Neural cell (in vitro differentiated cells): ENCODE measurements around the gene TLE3.

ENCODE experiments used
- EP300 ChIP-seq: fragments of 450-650 bp; conservative IDR thresholded peaks from 2 replicates; pipeline ENCODE4 v1.6.1; 2014; ENCODE audit warnings: antibody characterized with exemption, mild to moderate bottlenecking, moderate library complexity; ENCODE audit not compliant: poor library complexity, severe bottlenecking
- EZH2 ChIP-seq: fragments of 200-600, 300-800 bp; shearing (Covaris generic), sonication (generic); IDR thresholded peaks from 2 replicates; pipeline ENCODE4 v1.6.1; 2014; ENCODE audit warnings: antibody characterized with exemption, low read length, borderline replicate concordance, mild to moderate bottlenecking; ENCODE audit not compliant: insufficient read depth, poor library complexity, severe bottlenecking
- MXI1 ChIP-seq: fragments of 450-650 bp; conservative IDR thresholded peaks from 2 replicates; pipeline ENCODE4 v1.6.1; 2014; ENCODE audit warnings: antibody characterized with exemption, mild to moderate bottlenecking; ENCODE audit not compliant: poor library complexity, severe bottlenecking
- POLR2AphosphoS5 ChIP-seq: IDR thresholded peaks from 2 replicates; pipeline ENCODE4 v1.6.1; 2012
- RAD21 ChIP-seq: fragments of 450-650 bp; conservative IDR thresholded peaks from 2 replicates; pipeline ENCODE4 v1.6.1; 2014; ENCODE audit warnings: antibody characterized with exemption, mild to moderate bottlenecking, moderate library complexity
- TAF1 ChIP-seq: IDR thresholded peaks from 2 replicates; pipeline ENCODE4 v1.6.1; 2012; ENCODE audit warnings: low read depth
- TF ChIP-seq, protein P1 (sequence below): IDR thresholded peaks from 2 replicates; pipeline ENCODE4 v1.6.1; 2012; ENCODE audit warnings: borderline replicate concordance
- TF ChIP-seq, protein P2 (sequence below): fragments of 450-650 bp; IDR thresholded peaks from 2 replicates; pipeline ENCODE4 v1.5.1; 2014; ENCODE audit warnings: antibody characterized with exemption, mild to moderate bottlenecking, moderate library complexity; ENCODE audit not compliant: poor library complexity, severe bottlenecking

DNA sequence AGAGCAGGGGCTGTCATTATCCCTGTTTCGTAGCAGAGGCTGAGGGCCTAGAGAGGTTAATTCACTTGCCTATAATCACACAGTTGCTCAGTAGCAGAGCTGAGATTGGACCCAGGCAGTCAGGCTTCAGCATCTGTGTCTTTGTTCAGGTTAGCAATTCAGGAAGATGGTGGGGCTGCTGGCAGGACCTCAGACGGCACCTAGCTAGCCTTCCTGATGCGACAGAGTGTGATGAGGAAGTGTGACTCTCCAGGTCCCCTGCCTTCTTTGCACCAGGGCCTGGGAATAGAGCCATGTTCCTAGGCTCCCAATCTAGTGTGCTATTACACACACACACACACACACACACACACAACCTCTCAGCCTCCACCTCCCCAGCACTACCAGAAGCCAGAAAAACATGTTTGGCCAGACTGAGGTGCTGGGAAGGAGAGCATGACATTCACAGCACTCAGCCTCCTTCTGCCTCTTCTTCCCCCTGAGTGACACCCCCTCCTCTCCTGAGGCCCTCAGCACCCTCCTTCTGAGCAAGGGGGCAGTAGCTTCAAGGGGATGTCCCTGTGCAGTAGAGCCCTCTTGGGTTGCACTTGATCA, 88.9 kb downstream of the TLE3 start:
- TF ChIP-seq, protein P1, sequence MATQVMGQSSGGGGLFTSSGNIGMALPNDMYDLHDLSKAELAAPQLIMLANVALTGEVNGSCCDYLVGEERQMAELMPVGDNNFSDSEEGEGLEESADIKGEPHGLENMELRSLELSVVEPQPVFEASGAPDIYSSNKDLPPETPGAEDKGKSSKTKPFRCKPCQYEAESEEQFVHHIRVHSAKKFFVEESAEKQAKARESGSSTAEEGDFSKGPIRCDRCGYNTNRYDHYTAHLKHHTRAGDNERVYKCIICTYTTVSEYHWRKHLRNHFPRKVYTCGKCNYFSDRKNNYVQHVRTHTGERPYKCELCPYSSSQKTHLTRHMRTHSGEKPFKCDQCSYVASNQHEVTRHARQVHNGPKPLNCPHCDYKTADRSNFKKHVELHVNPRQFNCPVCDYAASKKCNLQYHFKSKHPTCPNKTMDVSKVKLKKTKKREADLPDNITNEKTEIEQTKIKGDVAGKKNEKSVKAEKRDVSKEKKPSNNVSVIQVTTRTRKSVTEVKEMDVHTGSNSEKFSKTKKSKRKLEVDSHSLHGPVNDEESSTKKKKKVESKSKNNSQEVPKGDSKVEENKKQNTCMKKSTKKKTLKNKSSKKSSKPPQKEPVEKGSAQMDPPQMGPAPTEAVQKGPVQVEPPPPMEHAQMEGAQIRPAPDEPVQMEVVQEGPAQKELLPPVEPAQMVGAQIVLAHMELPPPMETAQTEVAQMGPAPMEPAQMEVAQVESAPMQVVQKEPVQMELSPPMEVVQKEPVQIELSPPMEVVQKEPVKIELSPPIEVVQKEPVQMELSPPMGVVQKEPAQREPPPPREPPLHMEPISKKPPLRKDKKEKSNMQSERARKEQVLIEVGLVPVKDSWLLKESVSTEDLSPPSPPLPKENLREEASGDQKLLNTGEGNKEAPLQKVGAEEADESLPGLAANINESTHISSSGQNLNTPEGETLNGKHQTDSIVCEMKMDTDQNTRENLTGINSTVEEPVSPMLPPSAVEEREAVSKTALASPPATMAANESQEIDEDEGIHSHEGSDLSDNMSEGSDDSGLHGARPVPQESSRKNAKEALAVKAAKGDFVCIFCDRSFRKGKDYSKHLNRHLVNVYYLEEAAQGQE = no peak
- TF ChIP-seq, protein P2, sequence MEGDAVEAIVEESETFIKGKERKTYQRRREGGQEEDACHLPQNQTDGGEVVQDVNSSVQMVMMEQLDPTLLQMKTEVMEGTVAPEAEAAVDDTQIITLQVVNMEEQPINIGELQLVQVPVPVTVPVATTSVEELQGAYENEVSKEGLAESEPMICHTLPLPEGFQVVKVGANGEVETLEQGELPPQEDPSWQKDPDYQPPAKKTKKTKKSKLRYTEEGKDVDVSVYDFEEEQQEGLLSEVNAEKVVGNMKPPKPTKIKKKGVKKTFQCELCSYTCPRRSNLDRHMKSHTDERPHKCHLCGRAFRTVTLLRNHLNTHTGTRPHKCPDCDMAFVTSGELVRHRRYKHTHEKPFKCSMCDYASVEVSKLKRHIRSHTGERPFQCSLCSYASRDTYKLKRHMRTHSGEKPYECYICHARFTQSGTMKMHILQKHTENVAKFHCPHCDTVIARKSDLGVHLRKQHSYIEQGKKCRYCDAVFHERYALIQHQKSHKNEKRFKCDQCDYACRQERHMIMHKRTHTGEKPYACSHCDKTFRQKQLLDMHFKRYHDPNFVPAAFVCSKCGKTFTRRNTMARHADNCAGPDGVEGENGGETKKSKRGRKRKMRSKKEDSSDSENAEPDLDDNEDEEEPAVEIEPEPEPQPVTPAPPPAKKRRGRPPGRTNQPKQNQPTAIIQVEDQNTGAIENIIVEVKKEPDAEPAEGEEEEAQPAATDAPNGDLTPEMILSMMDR = no peak
- no peak for TF ChIP-seq EZH2
- no peak for TF ChIP-seq MXI1
- TF ChIP-seq POLR2AphosphoS5 = no peak
- no peak for TF ChIP-seq EP300
- TF ChIP-seq TAF1 = no peak
- no peak for TF ChIP-seq RAD21
